Neutrophil (primary cell): Measurements from ENCODE around the gene LEKR1.
"Not testable (repeated sequence)": the region's sequence is repeated elsewhere in the genome, so short reads cannot be mapped to it uniquely, and the experiment has no call there.

Experiments
- H3K27ac ChIP-seq: fragments of 200-600 bp; sonication (generic); 2 replicates; pipeline ENCODE4 v1.5.1; 2016; ENCODE audit warnings: mild to moderate bottlenecking, moderate library complexity
- H3K27me3 ChIP-seq: fragments of 200-600 bp; sonication (generic); 2 replicates; pipeline ENCODE4 v1.6.0; 2016; ENCODE audit warnings: mild to moderate bottlenecking
- H3K36me3 ChIP-seq: fragments of 200-600 bp; sonication (generic); 2 replicates; pipeline ENCODE4 v1.5.1; 2017
- H3K4me1 ChIP-seq, 2 experiments: fragments of 200-600 bp in 1 of 2; sonication (generic) in 1 of 2; 1 replicate in 1 of 2; 2 replicates in 1 of 2; pipeline versions ENCODE4 v1.5.1 to v1.6.1; 2013 to 2016; ENCODE audit warnings: low read depth in 1 of 2, low read length in 1 of 2, mild to moderate bottlenecking in 1 of 2, moderate library complexity in 1 of 2; ENCODE audit not compliant: control insufficient read depth in 1 of 2, insufficient read depth in 1 of 2
- H3K4me3 ChIP-seq, 2 experiments: fragments of 200-600 bp in 1 of 2; sonication (generic) in 1 of 2; 1 replicate in 1 of 2; 2 replicates in 1 of 2; pipeline ENCODE4 v1.5.1; 2013 to 2016; ENCODE audit warnings: low read depth in 1 of 2, low read length in 1 of 2, mild to moderate bottlenecking in 1 of 2, moderate library complexity in 1 of 2
- H3K9me3 ChIP-seq: fragments of 200-600 bp; sonication (generic); 2 replicates; pipeline ENCODE4 v1.5.1; 2016
- TF ChIP-seq, protein P1 (sequence below): fragments of 200-600 bp; sonication (generic); IDR thresholded peaks from 2 replicates; pipeline ENCODE4 v1.5.1; 2016; ENCODE audit warnings: antibody characterized with exemption

Gene LEKR1

DNA sequence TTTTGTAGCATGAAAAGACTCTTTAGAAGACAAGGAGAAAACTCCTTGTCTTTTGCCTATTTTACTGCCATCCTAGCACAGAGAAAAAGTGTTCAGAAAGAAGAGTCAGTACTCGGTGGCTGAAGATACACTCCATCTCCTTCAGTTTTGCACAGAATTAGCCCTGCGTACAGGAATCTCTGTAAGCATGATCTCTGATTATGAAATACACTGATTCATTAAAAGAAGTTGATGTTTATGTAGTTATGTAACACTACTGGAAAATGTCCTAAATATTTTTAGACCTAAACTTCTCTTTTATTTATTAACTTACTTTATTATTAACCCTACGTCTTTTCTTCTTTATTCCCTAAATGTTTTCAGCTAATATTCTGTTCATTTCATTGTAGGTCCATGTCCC is 138.4 kb downstream of the LEKR1 start:
- Histone ChIP-seq H3K36me3 (no peaks in the 10 kb centered on the region), H3K4me1 (no peaks in the 10 kb centered on the region), H3K9me3 (no peaks in the 10 kb centered on the region), H3K27ac (no peak overlapping the region), H3K27me3 (no peaks in the 10 kb centered on the region), H3K4me3 (no peak overlapping the region)
- TF ChIP-seq, protein P1, sequence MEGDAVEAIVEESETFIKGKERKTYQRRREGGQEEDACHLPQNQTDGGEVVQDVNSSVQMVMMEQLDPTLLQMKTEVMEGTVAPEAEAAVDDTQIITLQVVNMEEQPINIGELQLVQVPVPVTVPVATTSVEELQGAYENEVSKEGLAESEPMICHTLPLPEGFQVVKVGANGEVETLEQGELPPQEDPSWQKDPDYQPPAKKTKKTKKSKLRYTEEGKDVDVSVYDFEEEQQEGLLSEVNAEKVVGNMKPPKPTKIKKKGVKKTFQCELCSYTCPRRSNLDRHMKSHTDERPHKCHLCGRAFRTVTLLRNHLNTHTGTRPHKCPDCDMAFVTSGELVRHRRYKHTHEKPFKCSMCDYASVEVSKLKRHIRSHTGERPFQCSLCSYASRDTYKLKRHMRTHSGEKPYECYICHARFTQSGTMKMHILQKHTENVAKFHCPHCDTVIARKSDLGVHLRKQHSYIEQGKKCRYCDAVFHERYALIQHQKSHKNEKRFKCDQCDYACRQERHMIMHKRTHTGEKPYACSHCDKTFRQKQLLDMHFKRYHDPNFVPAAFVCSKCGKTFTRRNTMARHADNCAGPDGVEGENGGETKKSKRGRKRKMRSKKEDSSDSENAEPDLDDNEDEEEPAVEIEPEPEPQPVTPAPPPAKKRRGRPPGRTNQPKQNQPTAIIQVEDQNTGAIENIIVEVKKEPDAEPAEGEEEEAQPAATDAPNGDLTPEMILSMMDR = no peak

DNA sequence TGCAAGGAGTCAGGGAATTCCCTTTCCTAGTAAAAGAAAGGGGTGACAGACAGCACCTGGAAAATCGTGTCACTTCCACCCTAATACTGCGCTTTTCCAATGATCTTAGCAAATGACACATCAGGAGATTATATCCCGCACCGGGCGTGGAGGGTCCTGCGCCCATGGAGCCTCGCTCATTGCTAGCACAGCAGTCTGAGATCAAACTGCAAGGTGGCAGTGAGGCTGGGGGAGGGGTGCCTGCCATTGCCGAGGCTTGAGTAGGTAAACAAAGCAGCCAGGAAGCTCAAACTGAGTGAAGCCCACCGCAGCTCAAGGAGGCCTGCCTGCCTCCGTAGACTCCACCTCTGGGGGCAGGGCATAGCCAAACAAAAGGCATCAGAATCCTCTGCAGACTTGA is 140.2 kb downstream of the LEKR1 start:
- not testable (repeated sequence) for H3K9me3 ChIP-seq, H3K4me1 ChIP-seq, H3K4me3 ChIP-seq, H3K27ac ChIP-seq, H3K36me3 ChIP-seq, H3K27me3 ChIP-seq

DNA sequence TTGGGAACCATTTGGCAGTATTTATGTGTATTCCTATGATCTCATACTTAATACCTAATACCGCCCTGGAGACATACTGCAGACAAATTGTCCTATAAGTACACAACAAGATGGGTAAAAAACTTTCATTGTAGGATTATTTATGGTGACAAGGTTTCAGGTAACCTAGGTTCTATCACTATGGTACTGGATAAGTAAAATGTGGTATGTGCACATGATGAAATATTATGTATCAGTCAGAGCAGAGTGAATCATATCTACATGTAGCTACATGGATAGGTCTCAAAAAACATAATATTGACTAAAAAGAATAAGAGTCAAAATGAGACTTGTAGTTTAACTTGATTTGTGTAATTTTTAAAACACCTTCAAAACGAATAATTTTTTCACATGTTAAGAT is 147.8 kb downstream of the LEKR1 start:
- no peaks in the 10 kb centered on the region for H3K36me3 ChIP-seq
- TF ChIP-seq, protein P1 = no peak
- H3K9me3 ChIP-seq = no peaks in the 10 kb centered on the region
- H3K4me3 ChIP-seq = no peak overlapping the region
- H3K27ac ChIP-seq = no peak overlapping the region
- no peaks in the 10 kb centered on the region for H3K4me1 ChIP-seq
- H3K27me3 ChIP-seq = no peaks in the 10 kb centered on the region

DNA sequence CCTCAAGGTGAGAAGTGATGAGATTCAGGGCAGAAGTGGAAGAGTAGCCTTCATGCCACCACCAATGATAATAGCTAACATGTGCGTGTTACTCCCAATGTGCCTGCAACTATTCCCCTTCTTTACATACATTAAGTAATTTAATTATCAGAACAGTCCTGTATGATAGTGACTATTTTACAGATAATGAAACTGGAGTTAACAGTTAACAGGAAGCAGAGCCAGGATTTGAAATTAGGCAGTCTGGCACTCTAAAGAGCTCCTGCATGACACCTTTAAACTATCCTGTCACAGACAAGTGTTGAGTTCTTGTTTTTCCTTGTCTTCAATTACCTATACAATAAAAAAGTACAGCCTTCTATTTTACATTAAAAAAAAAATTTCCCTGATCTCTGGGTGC is 148.8 kb downstream of the LEKR1 start:
- Histone ChIP-seq H3K27ac (no peak overlapping the region), H3K4me3 (no peak overlapping the region), H3K9me3 (no peaks in the 10 kb centered on the region), H3K4me1 (no peaks in the 10 kb centered on the region), H3K36me3 (no peaks in the 10 kb centered on the region), H3K27me3 (no peaks in the 10 kb centered on the region)
- TF ChIP-seq, protein P1 = no peak

DNA sequence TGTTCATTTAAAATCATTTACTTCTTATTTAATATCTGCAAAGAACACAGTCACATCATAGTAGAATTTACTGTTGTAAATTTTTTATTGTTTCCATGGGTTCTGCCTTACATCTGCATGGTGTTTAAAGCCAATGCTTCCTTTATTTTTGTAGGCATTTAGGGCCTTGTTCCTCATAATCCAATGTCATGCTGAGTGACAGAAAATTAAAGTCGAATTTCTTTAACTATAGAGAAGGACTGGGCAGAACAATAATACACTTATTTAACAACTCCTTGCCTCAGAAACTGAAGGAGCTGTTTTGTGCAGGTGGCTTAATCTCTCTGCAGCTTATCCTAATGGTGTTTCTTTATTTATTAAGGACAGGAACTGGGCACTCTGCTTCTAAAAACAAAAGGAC is 149.6 kb downstream of the LEKR1 start:
- no peak overlapping the region for H3K4me3 ChIP-seq
- no peaks in the 10 kb centered on the region for H3K4me1 ChIP-seq
- TF ChIP-seq, protein P1 = no peak
- no peak overlapping the region for H3K27ac ChIP-seq
- H3K9me3 ChIP-seq = no peaks in the 10 kb centered on the region
- no peaks in the 10 kb centered on the region for H3K27me3 ChIP-seq
- no peaks in the 10 kb centered on the region for H3K36me3 ChIP-seq

DNA sequence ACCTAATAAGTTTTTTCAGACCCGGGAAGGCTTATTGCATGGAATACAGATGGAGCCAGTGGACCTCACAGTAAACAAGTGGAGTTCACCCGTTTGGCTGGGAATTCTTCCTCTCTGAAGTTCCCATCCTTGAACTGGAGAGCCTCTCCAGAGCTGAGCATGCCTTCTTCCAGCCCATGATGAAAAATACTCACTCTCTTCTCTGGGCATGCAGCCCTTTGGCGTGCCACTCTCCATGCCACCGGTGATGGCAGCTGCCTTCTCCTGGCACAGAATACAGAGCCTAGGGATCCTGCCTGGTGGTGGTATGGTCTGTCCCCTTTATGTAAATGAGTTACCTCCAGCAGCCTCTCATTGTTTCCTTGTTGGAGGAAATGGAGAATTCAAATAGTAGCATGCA is 150.8 kb downstream of the LEKR1 start:
- Histone ChIP-seq H3K27me3 (no peaks in the 10 kb centered on the region), H3K4me3 (no peak overlapping the region), H3K36me3 (no peaks in the 10 kb centered on the region), H3K4me1 (no peaks in the 10 kb centered on the region), H3K9me3 (no peaks in the 10 kb centered on the region), H3K27ac (no peak overlapping the region)
- TF ChIP-seq, protein P1 = no peak
